GM10847 (cell line): ENCODE data around the gene STPG1.

Experiments
- POLR2A ChIP-seq: IDR thresholded peaks from 2 replicates; pipeline ENCODE4 v1.6.1; 2011; ENCODE audit not compliant: insufficient read length; ENCODE audit errors: extremely low read depth

STPG1 gene

GRCh38 chr1:24347159-24347934, 66.2 kb downstream of the STPG1 start:
- no peak for TF ChIP-seq POLR2A

- no peak for TF ChIP-seq POLR2A
Measured at GRCh38 chr1:24345334-24345733, 68.2 kb downstream of the STPG1 start.

- no peak for TF ChIP-seq POLR2A
Measured at GRCh38 chr1:24344090-24344742, 69.4 kb downstream of the STPG1 start.

GRCh38 chr1:24343412-24344089, 70.0 kb downstream of the STPG1 start:
- no peak for TF ChIP-seq POLR2A

- no peak for TF ChIP-seq POLR2A
Measured at GRCh38 chr1:24341260-24341659, 72.3 kb downstream of the STPG1 start.

GRCh38 chr1:24340770-24341169, 72.8 kb downstream of the STPG1 start:
- no peak for TF ChIP-seq POLR2A

GRCh38 chr1:24339996-24340395, 73.6 kb downstream of the STPG1 start:
- no peak for TF ChIP-seq POLR2A

GRCh38 chr1:24338447-24338846, 75.1 kb downstream of the STPG1 start:
- no peak for TF ChIP-seq POLR2A

GRCh38 chr1:24337455-24337854, 76.1 kb downstream of the STPG1 start:
- no peak for TF ChIP-seq POLR2A

GRCh38 chr1:24336075-24336474, 77.5 kb downstream of the STPG1 start:
- no peak for TF ChIP-seq POLR2A

- no peak for TF ChIP-seq POLR2A
Measured at GRCh38 chr1:24331961-24332673, 81.5 kb downstream of the STPG1 start.

GRCh38 chr1:24329797-24330543, 83.6 kb downstream of the STPG1 start:
- TF ChIP-seq POLR2A: no peak

GRCh38 chr1:24329331-24329730, 84.3 kb downstream of the STPG1 start:
- TF ChIP-seq POLR2A: no peak

GRCh38 chr1:24327891-24328290, 85.7 kb downstream of the STPG1 start:
- TF ChIP-seq POLR2A: no peak

GRCh38 chr1:24327486-24327885, 86.1 kb downstream of the STPG1 start:
- no peak for TF ChIP-seq POLR2A
